PC-9 (cell line): ENCODE measurements around the gene IQCN. TPM values are rescaled to one million over a fixed set of nuclear protein-coding genes. Genes with fewer than 3 reads are reported as not detected.

Experiments
- BruUV-seq: library from RNA; stranded (reverse); fragments of 400-500 nt; replicated peaks from 2 replicates; lab custom pipeline; 2021; lab: Mats Ljungman, UMichigan
- CTCF ChIA-PET: fragments of 300-600 bp; sonication (Branson Sonifier 250); formaldehyde crosslinking; loops from one replicate; lab custom pipeline; 2022; ENCODE audit warnings: antibody characterized with exemption; lab: Charles Lee
- POLR2A ChIA-PET: fragments of 300-600 bp; sonication (Branson Sonifier 250); formaldehyde crosslinking; loops from one replicate; lab custom pipeline; 2022; ENCODE audit warnings: antibody characterized with exemption; ENCODE audit not compliant: unreplicated experiment; lab: Charles Lee
- DNase-seq, 2 experiments: peaks; one replicate each; pipeline versions ENCODE4 v3.0.0 to v3.0.0-alpha.2; 2015 to 2022; ENCODE audit warnings: mixed read lengths in 1 of 2
- H2AFZ ChIP-seq: fragments of 200-600 bp; sonication (generic); 2 replicates; pipeline ENCODE4 v1.8.1; 2017; ENCODE audit warnings: antibody characterized with exemption
- H3F3A ChIP-seq: fragments of 200-600 bp; sonication (generic); 2 replicates; pipeline ENCODE4 v1.8.1; 2017; ENCODE audit warnings: antibody characterized with exemption, mild to moderate bottlenecking, low read depth; ENCODE audit not compliant: insufficient read depth
- H3K27ac ChIP-seq: fragments of 200-600 bp; sonication (generic); 2 replicates; pipeline ENCODE4 v1.6.1; 2016; ENCODE audit warnings: mixed run types
- H3K27me3 ChIP-seq: fragments of 200-600 bp; sonication (generic); 2 replicates; pipeline ENCODE4 v1.6.1; 2016; ENCODE audit warnings: low read depth, mixed run types; ENCODE audit not compliant: insufficient read depth
- H3K36me3 ChIP-seq: fragments of 200-600 bp; sonication (generic); 2 replicates; pipeline ENCODE4 v1.6.1; 2016; ENCODE audit warnings: low read depth, mixed run types
- H3K4me1 ChIP-seq: fragments of 200-600 bp; sonication (generic); replicated peaks from 2 replicates; pipeline ENCODE4 v1.6.1; 2016; ENCODE audit warnings: mixed run types; ENCODE audit not compliant: insufficient read depth
- H3K4me2 ChIP-seq: fragments of 200-600 bp; sonication (generic); 2 replicates; pipeline ENCODE4 v1.6.1; 2017; ENCODE audit warnings: mixed run types
- H3K4me3 ChIP-seq: fragments of 200-600 bp; sonication (generic); 2 replicates; pipeline ENCODE4 v1.6.1; 2016; ENCODE audit warnings: mixed run types
- H3K79me2 ChIP-seq: fragments of 200-600 bp; sonication (generic); 2 replicates; pipeline ENCODE4 v1.6.1; 2017; ENCODE audit warnings: low read depth, mixed run types
- H3K9me2 ChIP-seq: fragments of 200-600 bp; sonication (generic); 2 replicates; pipeline ENCODE4 v1.8.1; 2017; ENCODE audit warnings: mild to moderate bottlenecking; ENCODE audit not compliant: insufficient read depth
- H3K9me3 ChIP-seq: fragments of 200-600 bp; sonication (generic); 2 replicates; pipeline ENCODE4 v1.8.1; 2016; ENCODE audit warnings: low read depth; ENCODE audit not compliant: insufficient read depth
- H4K20me1 ChIP-seq: fragments of 200-600 bp; sonication (generic); 2 replicates; pipeline ENCODE4 v1.8.1; 2017; ENCODE audit not compliant: insufficient read depth
- CTCF ChIP-seq: fragments of 200-600 bp; sonication (generic); conservative IDR thresholded peaks from 2 replicates; pipeline ENCODE4 v1.6.1; 2017; ENCODE audit warnings: mixed run types, antibody characterized with exemption, mild to moderate bottlenecking, moderate library complexity
- EZH2 ChIP-seq: fragments of 200-600 bp; sonication (generic); IDR thresholded peaks from 2 replicates; pipeline ENCODE4 v1.8.0; 2017; ENCODE audit warnings: antibody characterized with exemption, low read depth
- intact Hi-C: fragments of 100-400 bp; cut with micrococcal nuclease; formaldehyde crosslinking; loops from one replicate; pipeline ENCODE4 v1.10.0; 2022; ENCODE audit not compliant: unreplicated experiment
- total RNA-seq: library from RNA; stranded (reverse); gene quantifications from 2 replicates; pipeline ENCODE4 v1.2.3, GENCODE V29; 2021

The IQCN gene
- total RNA-seq, 1 experiment from 2014 or later: 7.3 TPM

GRCh38 chr19:18308051-18308947 is 34.0 kb upstream of the IQCN start:
- Histone ChIP-seq H3K27me3 (no peaks in the 10 kb centered on the region), H3K4me2 (no peak overlapping the region), H3K9me3 (no peaks in the 10 kb centered on the region), H3F3A (peaks cover 43% of the 10 kb centered on the region; the same call in 1 of the 2 replicates), H4K20me1 (peaks cover 10% of the 10 kb centered on the region; the same call in 1 of the 2 replicates), H3K79me2 (peaks cover 10% of the 10 kb centered on the region; the same call in 1 of the 2 replicates), H3K9me2 (no peaks in the 10 kb centered on the region), H3K4me1 (peaks cover 17% of the 10 kb centered on the region), H3K4me3 (no peak overlapping the region), H2AFZ (no peak overlapping the region), H3K27ac (no peak overlapping the region), H3K36me3 (peaks cover 15% of the 10 kb centered on the region; the same call in 1 of the 2 replicates)
- ChIA-PET POLR2A (no interaction called here), CTCF (interaction anchor here (0.7 kb wide), 1 partner anchor 29 kb away, joined by 3 read pairs; no protein-coding TSS in a partner anchor)
- BruUV-seq: no TSS peak
- intact Hi-C loops: no loop called here
- no peak for DNase-seq
- TF ChIP-seq CTCF: no peak
- no peak for TF ChIP-seq EZH2

GRCh38 chr19:18307271-18307681 is 33.0 kb upstream of the IQCN start:
- no TSS peak for BruUV-seq
- intact Hi-C loops: no loop called here
- Histone ChIP-seq H3K27me3 (no peaks in the 10 kb centered on the region), H3K9me2 (no peaks in the 10 kb centered on the region), H3K27ac (no peak overlapping the region), H3K4me2 (no peak overlapping the region), H3K9me3 (no peaks in the 10 kb centered on the region), H2AFZ (no peak overlapping the region), H3K79me2 (no peaks in the 10 kb centered on the region), H4K20me1 (peaks cover 4% of the 10 kb centered on the region; the same call in 1 of the 2 replicates), H3F3A (peaks cover 46% of the 10 kb centered on the region; the same call in 1 of the 2 replicates), H3K36me3 (0 out of 2 replicates have a peak, but pooled peaks cover 4% of the 10 kb centered on the region), H3K4me1 (peaks cover 24% of the 10 kb centered on the region), H3K4me3 (no peak overlapping the region)
- TF ChIP-seq EZH2 (no peak), CTCF (no peak)
- ChIA-PET CTCF (interaction anchor here (1.1 kb wide), 1 partner anchor 15 kb away, joined by 3 read pairs; no protein-coding TSS in a partner anchor), POLR2A (no interaction called here)
- DNase-seq: no peak

- H3K4me1 ChIP-seq: peaks cover 24% of the 10 kb centered on the region
- intact Hi-C loops: no loop called here
- DNase-seq: no peak
- H3K9me3 ChIP-seq: no peaks in the 10 kb centered on the region
- no peak overlapping the region for H3K4me3 ChIP-seq
- no peak overlapping the region for H3K4me2 ChIP-seq
- H3K36me3 ChIP-seq: 0 out of 2 replicates have a peak, but pooled peaks cover 3% of the 10 kb centered on the region
- H3K9me2 ChIP-seq: no peaks in the 10 kb centered on the region
- ChIA-PET CTCF (interaction anchor here (1.1 kb wide), 1 partner anchor 15 kb away, joined by 3 read pairs; no protein-coding TSS in a partner anchor), POLR2A (no interaction called here)
- no peak for TF ChIP-seq EZH2
- TF ChIP-seq CTCF: no peak
- no TSS peak for BruUV-seq
- H3K27ac ChIP-seq: no peak overlapping the region
- peaks cover 4% of the 10 kb centered on the region; the same call in 1 of the 2 replicates for H4K20me1 ChIP-seq
- H3F3A ChIP-seq: peaks cover 50% of the 10 kb centered on the region; the same call in 1 of the 2 replicates
- H3K79me2 ChIP-seq: no peaks in the 10 kb centered on the region; the same call in 1 of the 2 replicates
- H2AFZ ChIP-seq: no peak overlapping the region
- no peaks in the 10 kb centered on the region for H3K27me3 ChIP-seq
Measured at GRCh38 chr19:18306888-18307260, 32.6 kb upstream of the IQCN start.
